ENCODE results near the gene HTR6.

DNA sequence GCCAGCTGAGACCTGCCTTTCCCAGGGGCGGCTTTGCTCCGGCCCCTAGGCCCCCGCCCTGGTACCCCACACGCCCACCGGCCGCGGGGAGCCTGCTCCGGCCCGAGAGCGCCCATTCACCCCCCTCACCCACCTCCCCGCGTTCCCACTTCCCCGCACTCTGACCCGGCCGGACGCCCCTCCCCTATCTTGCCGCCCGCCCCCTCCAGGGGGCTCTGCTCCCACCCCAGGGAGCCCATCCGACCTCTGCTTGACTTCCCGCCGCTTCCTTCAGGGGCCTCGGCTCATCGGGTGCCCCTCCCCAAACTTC is 466 bp downstream of the HTR6 start:
- TF ChIP-seq, protein P1, sequence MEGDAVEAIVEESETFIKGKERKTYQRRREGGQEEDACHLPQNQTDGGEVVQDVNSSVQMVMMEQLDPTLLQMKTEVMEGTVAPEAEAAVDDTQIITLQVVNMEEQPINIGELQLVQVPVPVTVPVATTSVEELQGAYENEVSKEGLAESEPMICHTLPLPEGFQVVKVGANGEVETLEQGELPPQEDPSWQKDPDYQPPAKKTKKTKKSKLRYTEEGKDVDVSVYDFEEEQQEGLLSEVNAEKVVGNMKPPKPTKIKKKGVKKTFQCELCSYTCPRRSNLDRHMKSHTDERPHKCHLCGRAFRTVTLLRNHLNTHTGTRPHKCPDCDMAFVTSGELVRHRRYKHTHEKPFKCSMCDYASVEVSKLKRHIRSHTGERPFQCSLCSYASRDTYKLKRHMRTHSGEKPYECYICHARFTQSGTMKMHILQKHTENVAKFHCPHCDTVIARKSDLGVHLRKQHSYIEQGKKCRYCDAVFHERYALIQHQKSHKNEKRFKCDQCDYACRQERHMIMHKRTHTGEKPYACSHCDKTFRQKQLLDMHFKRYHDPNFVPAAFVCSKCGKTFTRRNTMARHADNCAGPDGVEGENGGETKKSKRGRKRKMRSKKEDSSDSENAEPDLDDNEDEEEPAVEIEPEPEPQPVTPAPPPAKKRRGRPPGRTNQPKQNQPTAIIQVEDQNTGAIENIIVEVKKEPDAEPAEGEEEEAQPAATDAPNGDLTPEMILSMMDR (IDR thresholded peaks at IDR 0.05; ENCODE audit: borderline replicate concordance, extremely low read depth, low read length, poor library complexity, severe bottlenecking), result no peak
- TF ChIP-seq EZH2 (IDR thresholded peaks at IDR 0.05; ENCODE audit: borderline replicate concordance, low read depth, low read length, severe bottlenecking), result no peak

All from DND-41 (cell line).